IPS-18c (cell line): ENCODE data around the gene POLD2.
"Not testable (repeated sequence)": the region's sequence is repeated elsewhere in the genome, so short reads cannot be mapped to it uniquely, and the experiment has no call there.

Experiments
- H3K4me3 ChIP-seq: 2 replicates; pipeline ENCODE4 v1.7.0; 2013; ENCODE audit warnings: low read depth, mild to moderate bottlenecking, low read length, moderate library complexity; ENCODE audit not compliant: insufficient read depth
- H3K9me3 ChIP-seq: one replicate; pipeline ENCODE4 v1.6.1; 2013; ENCODE audit warnings: mild to moderate bottlenecking, low read length, moderate library complexity; ENCODE audit not compliant: control insufficient read depth, insufficient read depth

Gene POLD2

GRCh38 chr7:44123190-44124003 lies at the start of gene POLD2:
TSS of gene POLD2 (minus strand) at chr7:44123548. CDS start at chr7:44122053, 1,495 bp downstream.
- peak within 1 kb of the TSS; percentile 96 for H3K4me3 ChIP-seq

GRCh38 chr7:44172803-44173424 lies 49.6 kb upstream of the POLD2 start:
- no peak overlapping the region for H3K4me3 ChIP-seq
- H3K9me3 ChIP-seq: no peaks in the 10 kb centered on the region

More at GRCh38 chr7:44123190-44124003, at the start of gene POLD2:
- H3K9me3 ChIP-seq: no peaks in the 10 kb centered on the region

GRCh38 chr7:44172352-44172751 lies 49.0 kb upstream of the POLD2 start:
- Histone ChIP-seq H3K9me3 (no peaks in the 10 kb centered on the region), H3K4me3 (no peak overlapping the region)

GRCh38 chr7:44171901-44172300 lies 48.6 kb upstream of the POLD2 start:
- not testable (repeated sequence) for H3K4me3 ChIP-seq, H3K9me3 ChIP-seq

GRCh38 chr7:44167920-44168319 lies 44.6 kb upstream of the POLD2 start:
- H3K9me3 ChIP-seq: no peaks in the 10 kb centered on the region
- H3K4me3 ChIP-seq: no peak overlapping the region

GRCh38 chr7:44163591-44163990 lies 40.2 kb upstream of the POLD2 start:
- no peak overlapping the region for H3K4me3 ChIP-seq
- H3K9me3 ChIP-seq: no peaks in the 10 kb centered on the region

- Histone ChIP-seq H3K9me3 (no peaks in the 10 kb centered on the region), H3K4me3 (no peak overlapping the region)
Measured at GRCh38 chr7:44162785-44163395, 39.5 kb upstream of the POLD2 start.

GRCh38 chr7:44162179-44162578 lies 38.8 kb upstream of the POLD2 start:
- Histone ChIP-seq H3K9me3 (no peaks in the 10 kb centered on the region), H3K4me3 (no peak overlapping the region)

- Histone ChIP-seq H3K9me3 (no peaks in the 10 kb centered on the region), H3K4me3 (no peak overlapping the region)
Measured at GRCh38 chr7:44161371-44161770, 38.0 kb upstream of the POLD2 start.

- no peaks in the 10 kb centered on the region for H3K9me3 ChIP-seq
- no peak overlapping the region for H3K4me3 ChIP-seq
Measured at GRCh38 chr7:44159824-44160630, 36.7 kb upstream of the POLD2 start.

- no peaks in the 10 kb centered on the region for H3K9me3 ChIP-seq
- no peak overlapping the region for H3K4me3 ChIP-seq
Measured at GRCh38 chr7:44158873-44159631, 35.7 kb upstream of the POLD2 start.

GRCh38 chr7:44158096-44158872 lies 34.9 kb upstream of the POLD2 start:
- Histone ChIP-seq H3K9me3 (no peaks in the 10 kb centered on the region), H3K4me3 (no peak overlapping the region)

GRCh38 chr7:44157116-44158080 lies 34.0 kb upstream of the POLD2 start:
- H3K9me3 ChIP-seq: no peaks in the 10 kb centered on the region
- H3K4me3 ChIP-seq: no peak overlapping the region

GRCh38 chr7:44156453-44157010 lies 33.2 kb upstream of the POLD2 start:
- Histone ChIP-seq H3K9me3 (no peaks in the 10 kb centered on the region), H3K4me3 (no peak overlapping the region)
